Loucy (cell line): Measurements from ENCODE around the gene CAPN14.

Source experiments
- CTCF ChIP-seq: fragments of 200-600 bp; sonication (generic); conservative IDR thresholded peaks from 2 replicates; pipeline ENCODE4 v1.5.1; 2014; ENCODE audit warnings: mild to moderate bottlenecking, antibody characterized with exemption, low read length
- EZH2phosphoT487 ChIP-seq: fragments of 200-600 bp; IDR thresholded peaks from 2 replicates; pipeline ENCODE4 v1.6.1; 2018; ENCODE audit warnings: antibody characterized with exemption, mild to moderate bottlenecking, moderate library complexity, borderline replicate concordance

DNA sequence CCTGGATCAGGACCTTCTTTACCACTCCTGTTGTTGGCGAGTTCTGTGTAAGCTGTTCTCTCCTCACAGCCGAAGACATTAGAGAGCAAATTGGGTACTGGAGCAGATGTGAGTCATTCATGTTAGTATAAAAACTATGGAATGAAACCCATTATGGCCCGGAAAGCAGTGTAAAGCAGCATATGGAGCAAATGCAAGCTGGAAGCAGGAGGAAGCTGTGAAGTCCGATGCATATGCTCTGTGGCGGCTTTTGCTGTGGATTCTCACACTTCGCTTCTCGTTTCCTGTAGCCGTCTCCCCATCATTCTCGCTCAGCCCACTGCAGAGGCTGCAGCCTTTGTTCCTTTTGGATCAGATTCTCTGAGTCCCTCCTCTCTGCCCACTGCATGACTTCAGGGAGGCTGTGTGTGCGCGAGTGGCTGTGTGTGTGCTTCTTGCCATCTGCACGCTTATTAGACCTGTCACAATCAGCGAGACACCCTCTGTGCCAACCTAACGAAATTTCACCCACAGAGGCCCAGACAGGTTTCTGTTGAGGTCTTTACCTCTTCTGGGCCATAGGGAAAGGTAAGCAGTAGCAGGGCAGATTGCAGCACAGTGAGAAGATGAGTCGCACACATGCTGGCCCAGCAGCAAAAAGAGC is 75.8 kb downstream of the CAPN14 start:
- TF ChIP-seq CTCF: no peak
- no peak for TF ChIP-seq EZH2phosphoT487
